Osteoblast (primary cell): ENCODE measurements around the gene STYXL1. TPM values are rescaled to one million over a fixed set of nuclear protein-coding genes. Genes with fewer than 3 reads are reported as not detected.
A peak's percentile ranks its signal among the peaks of the same experiment; 100 is the strongest.

ENCODE experiments used
- DNase-seq: peaks from one replicate; pipeline ENCODE4 v3.0.0; 2011; ENCODE audit warnings: low spot score, mixed read lengths; ENCODE audit not compliant: insufficient read length; ENCODE audit errors: missing footprints
- H2AFZ ChIP-seq: 2 replicates; pipeline ENCODE4 v1.6.0; 2011; ENCODE audit warnings: mild to moderate bottlenecking, low read length
- H3K27ac ChIP-seq: 2 replicates; pipeline ENCODE4 v1.5.1; 2011; ENCODE audit warnings: mild to moderate bottlenecking, low read depth, low read length, moderate library complexity
- H3K27me3 ChIP-seq: 2 replicates; pipeline ENCODE4 v1.6.0; 2012; ENCODE audit warnings: mild to moderate bottlenecking, control low read depth, inconsistent platforms, low read length, moderate library complexity; ENCODE audit not compliant: insufficient read depth
- H3K36me3 ChIP-seq: 2 replicates; pipeline ENCODE4 v1.5.1; 2011; ENCODE audit warnings: mild to moderate bottlenecking, low read length, control low read depth, moderate library complexity; ENCODE audit not compliant: insufficient read depth
- H3K4me1 ChIP-seq: 2 replicates; pipeline ENCODE4 v1.5.1; 2011; ENCODE audit warnings: mild to moderate bottlenecking, low read length, control low read depth, moderate library complexity; ENCODE audit not compliant: insufficient read depth
- H3K4me2 ChIP-seq: 2 replicates; pipeline ENCODE4 v1.6.0; 2011; ENCODE audit warnings: mild to moderate bottlenecking, low read length; ENCODE audit not compliant: insufficient read depth
- H3K4me3 ChIP-seq: fragments of 200-600 bp; sonication (generic); 3 replicates; pipeline ENCODE4 v1.5.1; 2012; ENCODE audit warnings: mild to moderate bottlenecking, low read length, inconsistent platforms; ENCODE audit not compliant: insufficient read depth
- H3K79me2 ChIP-seq: 2 replicates; pipeline ENCODE4 v1.6.0; 2012; ENCODE audit warnings: mild to moderate bottlenecking, low read length, control low read depth, inconsistent platforms; ENCODE audit not compliant: insufficient read depth
- H3K9me3 ChIP-seq: 2 replicates; pipeline ENCODE4 v1.5.1; 2011; ENCODE audit warnings: low read depth, low read length, control low read depth
- H4K20me1 ChIP-seq: 2 replicates; pipeline ENCODE4 v1.6.0; 2012; ENCODE audit warnings: mild to moderate bottlenecking, low read length, control low read depth; ENCODE audit not compliant: insufficient read depth
- CTCF ChIP-seq: IDR thresholded peaks from 2 replicates; pipeline ENCODE4 v1.5.1; 2011; ENCODE audit warnings: mild to moderate bottlenecking, low read depth, low read length, moderate library complexity; ENCODE audit errors: extremely low read depth
- total RNA-seq: library from RNA; depleted of rRNA; stranded (reverse); fragments of >200 nt; gene quantifications from 2 replicates; pipeline ENCODE4 v1.2.3, GENCODE V29; 2012

Gene STYXL1
- total RNA-seq, 1 donor, result 23.9 TPM

GRCh38 chr7:76051840-76052239 lies 4.0 kb upstream of the STYXL1 start:
- peaks cover 22% of the 10 kb centered on the region for H3K4me1 ChIP-seq
- H3K9me3 ChIP-seq, result no peaks in the 10 kb centered on the region
- no peak overlapping the region for H3K27ac ChIP-seq
- H3K36me3 ChIP-seq, result peaks cover 34% of the 10 kb centered on the region
- H3K27me3 ChIP-seq, result no peaks in the 10 kb centered on the region
- no peak overlapping the region for H2AFZ ChIP-seq
- H3K4me3 ChIP-seq, result no peak overlapping the region
- H3K79me2 ChIP-seq, result peaks cover 97% of the 10 kb centered on the region
- H3K4me2 ChIP-seq, result no peak overlapping the region
- TF ChIP-seq CTCF, result no peak
- H4K20me1 ChIP-seq, result peaks cover 39% of the 10 kb centered on the region
- DNase-seq, result peak; percentile 36

GRCh38 chr7:76050545-76050944 lies 2.7 kb upstream of the STYXL1 start:
- H3K27ac ChIP-seq, result no peak overlapping the region
- H3K4me1 ChIP-seq, result peaks cover 23% of the 10 kb centered on the region
- no peaks in the 10 kb centered on the region for H3K9me3 ChIP-seq
- H3K36me3 ChIP-seq, result peaks cover 24% of the 10 kb centered on the region
- peaks cover 95% of the 10 kb centered on the region for H3K79me2 ChIP-seq
- H3K27me3 ChIP-seq, result no peaks in the 10 kb centered on the region
- no peak for DNase-seq
- no peak overlapping the region for H3K4me2 ChIP-seq
- H4K20me1 ChIP-seq, result peaks cover 36% of the 10 kb centered on the region
- no peak overlapping the region for H3K4me3 ChIP-seq
- TF ChIP-seq CTCF, result no peak
- no peak overlapping the region for H2AFZ ChIP-seq

GRCh38 chr7:76049295-76049694 lies 1.5 kb upstream of the STYXL1 start:
- TF ChIP-seq CTCF, result no peak
- peak; percentile 9 for DNase-seq
- H3K4me3 ChIP-seq, result peak overlapping the region; percentile 83
- H4K20me1 ChIP-seq, result peaks cover 26% of the 10 kb centered on the region
- no peaks in the 10 kb centered on the region for H3K9me3 ChIP-seq
- H3K36me3 ChIP-seq, result peaks cover 17% of the 10 kb centered on the region
- peak overlapping the region; percentile 86 for H3K4me2 ChIP-seq
- H3K27me3 ChIP-seq, result no peaks in the 10 kb centered on the region
- no peak overlapping the region for H2AFZ ChIP-seq
- peak overlapping the region; percentile 87 for H3K27ac ChIP-seq
- peaks cover 17% of the 10 kb centered on the region for H3K4me1 ChIP-seq
- peaks cover 94% of the 10 kb centered on the region for H3K79me2 ChIP-seq

GRCh38 chr7:76048668-76048988 lies 828 bp upstream of the STYXL1 start:
- Histone ChIP-seq H3K27me3 (no peaks in the 10 kb centered on the region), H3K4me3 (peak overlapping the region; percentile 83), H3K4me1 (peaks cover 10% of the 10 kb centered on the region), H3K79me2 (peaks cover 94% of the 10 kb centered on the region), H3K9me3 (no peaks in the 10 kb centered on the region), H3K27ac (peak overlapping the region; percentile 87), H3K4me2 (peak overlapping the region; percentile 86), H4K20me1 (peaks cover 19% of the 10 kb centered on the region), H2AFZ (peak overlapping the region; percentile 94), H3K36me3 (peaks cover 12% of the 10 kb centered on the region)
- no peak for DNase-seq
- TF ChIP-seq CTCF, result no peak
